HepG2 (cell line): ENCODE measurements around the gene WDR27. TPM values are rescaled to one million over a fixed set of nuclear protein-coding genes. Genes with fewer than 3 reads are reported as not detected.

ENCODE experiments used
- AGO2 ChIP-seq: fragments of 200-400 bp; formaldehyde crosslinking; optimal IDR thresholded peaks from 2 replicates; pipeline ENCODE3; 2017; ENCODE audit warnings: mild to moderate bottlenecking, low read depth, low read length, moderate library complexity
- ATF4 ChIP-seq, 2 experiments: fragments of 450-650 bp in 1 of 2; sonication (generic) in 1 of 2; formaldehyde crosslinking; IDR thresholded peaks; 2 replicates each; pipeline versions ENCODE4 v1.5.0 to v1.8.0; 2020 to 2022; ENCODE audit warnings: mild to moderate bottlenecking in 1 of 2, missing genetic modification reagents in 1 of 2
- CHD2 ChIP-seq: IDR thresholded peaks from 2 replicates; pipeline ENCODE4 v1.6.1; 2011; ENCODE audit warnings: low read depth, low read length, improper control_type of control experiment
- DRAP1 ChIP-seq: IDR thresholded peaks from 2 replicates; pipeline ENCODE4 v1.6.1; 2016; ENCODE audit warnings: missing genetic modification reagents, missing compliant biosample characterization
- DZIP1 ChIP-seq: sonication (generic); formaldehyde crosslinking; IDR thresholded peaks from 2 replicates; pipeline ENCODE4 v1.5.0; 2020; ENCODE audit warnings: mild to moderate bottlenecking, missing genetic modification reagents
- FOXM1 ChIP-seq: sonication (generic); formaldehyde crosslinking; IDR thresholded peaks from 2 replicates; pipeline ENCODE4 v1.5.0; 2020; ENCODE audit warnings: missing genetic modification reagents
- IKZF5 ChIP-seq: IDR thresholded peaks from 2 replicates; pipeline ENCODE4 v1.6.1; 2018; ENCODE audit warnings: missing genetic modification reagents, mild to moderate bottlenecking, missing compliant biosample characterization
- KMT2B ChIP-seq: IDR thresholded peaks from 2 replicates; pipeline ENCODE4 v1.6.1; 2016; ENCODE audit warnings: missing genetic modification reagents, missing compliant biosample characterization
- MEF2D ChIP-seq: sonication (generic); formaldehyde crosslinking; IDR thresholded peaks from 2 replicates; pipeline ENCODE4 v1.5.1; 2020; ENCODE audit warnings: mild to moderate bottlenecking, missing genetic modification reagents
- MLX ChIP-seq: IDR thresholded peaks from 2 replicates; pipeline ENCODE4 v1.6.1; 2016
- NKX3-1 ChIP-seq: sonication (generic); formaldehyde crosslinking; IDR thresholded peaks from 2 replicates; pipeline ENCODE4 v1.5.0; 2020; ENCODE audit warnings: missing genetic modification reagents
- PHF5A ChIP-seq: IDR thresholded peaks from one replicate; pipeline ENCODE4 v1.6.1; 2018; ENCODE audit warnings: low read depth, missing genetic modification reagents; ENCODE audit not compliant: unreplicated experiment
- SMARCC2 ChIP-seq: fragments of 450-650 bp; IDR thresholded peaks from 2 replicates; pipeline ENCODE4 v1.6.1; 2017; ENCODE audit warnings: antibody characterized with exemption, mild to moderate bottlenecking
- SP140L ChIP-seq: sonication (generic); formaldehyde crosslinking; IDR thresholded peaks from 2 replicates; pipeline ENCODE4 v1.4.0; 2020; ENCODE audit warnings: missing genetic modification reagents, borderline replicate concordance
- ZBTB8A ChIP-seq: sonication (generic); formaldehyde crosslinking; IDR thresholded peaks from 2 replicates; pipeline ENCODE4 v1.4.0; 2020; ENCODE audit warnings: mild to moderate bottlenecking, low read depth, missing genetic modification reagents, borderline replicate concordance
- ZFX ChIP-seq: sonication (generic); formaldehyde crosslinking; IDR thresholded peaks from 2 replicates; pipeline ENCODE4 v1.4.0; 2020; ENCODE audit warnings: mild to moderate bottlenecking, low read depth, missing genetic modification reagents, moderate library complexity
- ZKSCAN8 ChIP-seq: IDR thresholded peaks from 2 replicates; pipeline ENCODE4 v1.6.1; 2016; ENCODE audit warnings: borderline replicate concordance, missing genetic modification reagents, missing compliant biosample characterization
- ZMAT3 ChIP-seq: sonication (generic); formaldehyde crosslinking; conservative IDR thresholded peaks from 2 replicates; pipeline ENCODE4 v1.7.0; 2021; ENCODE audit warnings: missing genetic modification reagents
- ZNF317 ChIP-seq: sonication (generic); formaldehyde crosslinking; IDR thresholded peaks from 2 replicates; pipeline ENCODE4 v1.5.0; 2020; ENCODE audit warnings: mild to moderate bottlenecking, missing genetic modification reagents
- ZNF564 ChIP-seq: sonication (generic); formaldehyde crosslinking; IDR thresholded peaks from 2 replicates; pipeline ENCODE4 v1.8.1; 2023; ENCODE audit warnings: mild to moderate bottlenecking, missing genetic modification reagents
- ZNF580 ChIP-seq: IDR thresholded peaks from 2 replicates; pipeline ENCODE4 v1.6.1; 2016; ENCODE audit warnings: low read depth, borderline replicate concordance
- ZNF703 ChIP-seq: sonication (generic); formaldehyde crosslinking; IDR thresholded peaks from 2 replicates; pipeline ENCODE4 v1.5.1; 2020; ENCODE audit warnings: missing genetic modification reagents, mild to moderate bottlenecking, moderate library complexity, borderline replicate concordance
- polyA plus RNA-seq, 8 experiments: library from polyadenylated mRNA; depleted of rRNA in 3 of 8; stranded (reverse) in 7 of 8; unstranded in 1 of 8; fragments of >200 nt; fragmentation: Illumina TruSeq in 4 of 8; extraction: Trizol in 4 of 8; gene quantifications; 2 replicates each; pipeline versions ENCODE4 v1.2.1 to v1.2.3, GENCODE V29; 2011 to 2016; ENCODE audit warnings: low read depth in 4 of 8, missing spikeins in 1 of 8, mixed read lengths in 1 of 8; ENCODE audit not compliant: insufficient read depth in 1 of 8
- total RNA-seq, 5 experiments: library from RNA; depleted of rRNA; stranded (reverse); fragments of >200 nt; fragmentation: Illumina TruSeq; extraction: Trizol; gene quantifications; 2 replicates each; pipeline ENCODE4 v1.2.3, GENCODE V29; 2016; ENCODE audit warnings: low read depth in 1 of 5

Gene WDR27
- total and polyA plus RNA-seq, 2 of the 13 experiments (the other 11 are each of a cell fraction or from before 2014, with no cell fraction given) = 34.1 to 80.3 TPM

- TF ChIP-seq ZNF703 (CRISPR knock-in tag) (peak; percentile 84; the same call in 1 of the 2 replicates), DRAP1 (no peak), ZNF317 (peak; percentile 92), MLX (CRISPR knock-in tag) (peak; percentile 10; the same call in 1 of the 2 replicates), ZFX (CRISPR knock-in tag) (peak; percentile 80), ATF4 (CRISPR knock-in tag; IDR thresholded peaks at IDR 0.05) (peak in 1 of 2 experiments; percentile 65; a peak in 1 of 4 replicates), ZKSCAN8 (no peak), MEF2D (CRISPR knock-in tag) (no peak), IKZF5 (CRISPR knock-in tag) (no peak; the same call in 1 of the 2 replicates), ZMAT3 (CRISPR knock-in tag) (no peak; the same call in 1 of the 2 replicates), ZNF580 (CRISPR knock-in tag) (peak; percentile 26; the same call in 1 of the 2 replicates), PHF5A (CRISPR knock-in tag) (no peak), NKX3-1 (peak; percentile 68; the same call in 1 of the 2 replicates), FOXM1 (CRISPR knock-in tag) (no peak), SP140L (peak; percentile 1; the same call in 1 of the 2 replicates), CHD2 (no peak), ZBTB8A (CRISPR knock-in tag) (no peak; the same call in 1 of the 2 replicates), KMT2B (CRISPR knock-in tag) (no peak), DZIP1 (peak; percentile 69; the same call in 1 of the 2 replicates), AGO2 (peak; percentile 98), ZNF564 (CRISPR knock-in tag) (0 out of 2 replicates have a peak, but pooled peaks have one; percentile 75), SMARCC2 (no peak)
Observed at GRCh38 chr6:169724494-169725124, 22.8 kb upstream of the WDR27 start, which contains the start of gene PHF10 (continued).
